ENCODE results near the gene SEC14L2.

Gene SEC14L2

GRCh38 chr22:30386960-30387827, 9.6 kb upstream of the SEC14L2 start, which contains the start of gene RNF215:
Gene RNF215 (minus strand): TSS chr22:30387411. CDS start chr22:30387313, 98 bp downstream.
- peaks cover 21% of the 10 kb centered on the region for H3K36me3 ChIP-seq
- TF ChIP-seq CTCF (IDR thresholded peaks at IDR 0.05), result peak; percentile 91
- no peaks in the 10 kb centered on the region for H3K27me3 ChIP-seq
- peak within 1 kb of the TSS; percentile 71 for H3K27ac ChIP-seq
- H3K4me3 ChIP-seq (ENCODE audit: low read depth in 1 of 2, low read length in 1 of 2), result peak within 1 kb of the TSS; percentile 65
- peaks cover 14% of the 10 kb centered on the region in 2 experiments for H3K4me1 ChIP-seq (ENCODE audit: control insufficient read depth in 1 of 2, insufficient read depth in 1 of 2, low read depth in 1 of 2, low read length in 1 of 2)
- H3K9me3 ChIP-seq, result no peaks in the 10 kb centered on the region

GRCh38 chr22:30390974-30391691, 5.7 kb upstream of the SEC14L2 start:
- Histone ChIP-seq H3K36me3 (no peaks in the 10 kb centered on the region), H3K27ac (no peak overlapping the region), H3K9me3 (no peaks in the 10 kb centered on the region), H3K27me3 (peaks cover 15% of the 10 kb centered on the region), H3K4me3 (ENCODE audit: low read depth in 1 of 2, low read length in 1 of 2) (no peak overlapping the region), H3K4me1 (ENCODE audit: control insufficient read depth in 1 of 2, insufficient read depth in 1 of 2, low read depth in 1 of 2, low read length in 1 of 2) (peaks cover 10 to 12% of the 10 kb centered on the region in 2 experiments)
- peak; percentile 74 for TF ChIP-seq CTCF (IDR thresholded peaks at IDR 0.05)

- no peak overlapping the region for H3K27ac ChIP-seq
- peaks cover 31% of the 10 kb centered on the region for H3K27me3 ChIP-seq
- H3K36me3 ChIP-seq, result no peaks in the 10 kb centered on the region
- H3K4me3 ChIP-seq (ENCODE audit: low read depth in 1 of 2, low read length in 1 of 2), result no peak overlapping the region
- H3K9me3 ChIP-seq, result no peaks in the 10 kb centered on the region
- H3K4me1 ChIP-seq (ENCODE audit: control insufficient read depth in 1 of 2, insufficient read depth in 1 of 2, low read depth in 1 of 2, low read length in 1 of 2), result peaks cover 3 to 8% of the 10 kb centered on the region in 2 experiments
- TF ChIP-seq CTCF (IDR thresholded peaks at IDR 0.05), result no peak
These were observed 4.0 kb upstream of the SEC14L2 start for GRCh38 chr22:30392661-30393321.

GRCh38 chr22:30393322-30393680, 3.5 kb upstream of the SEC14L2 start:
- Histone ChIP-seq H3K9me3 (no peaks in the 10 kb centered on the region), H3K4me1 (ENCODE audit: control insufficient read depth in 1 of 2, insufficient read depth in 1 of 2, low read depth in 1 of 2, low read length in 1 of 2) (peaks cover 3 to 8% of the 10 kb centered on the region in 2 experiments), H3K27ac (no peak overlapping the region), H3K36me3 (no peaks in the 10 kb centered on the region), H3K27me3 (peaks cover 37% of the 10 kb centered on the region), H3K4me3 (ENCODE audit: low read depth in 1 of 2, low read length in 1 of 2) (no peak overlapping the region)
- no peak for TF ChIP-seq CTCF (IDR thresholded peaks at IDR 0.05)

GRCh38 chr22:30393885-30394284, 2.9 kb upstream of the SEC14L2 start:
- H3K4me1 ChIP-seq (ENCODE audit: control insufficient read depth in 1 of 2, insufficient read depth in 1 of 2, low read depth in 1 of 2, low read length in 1 of 2), result peaks cover 3 to 8% of the 10 kb centered on the region in 2 experiments
- no peaks in the 10 kb centered on the region for H3K36me3 ChIP-seq
- H3K27ac ChIP-seq, result no peak overlapping the region
- no peaks in the 10 kb centered on the region for H3K9me3 ChIP-seq
- no peak for TF ChIP-seq CTCF (IDR thresholded peaks at IDR 0.05)
- peaks cover 42% of the 10 kb centered on the region for H3K27me3 ChIP-seq
- H3K4me3 ChIP-seq (ENCODE audit: low read depth in 1 of 2, low read length in 1 of 2), result no peak overlapping the region
